ENCODE data around the gene TDRD9. TPM values are rescaled to one million over a fixed set of nuclear protein-coding genes. Genes with fewer than 3 reads are reported as not detected.

The TDRD9 gene
- polyA plus RNA-seq, 1 donor from 2014 or later: 15.9 TPM

DNA sequence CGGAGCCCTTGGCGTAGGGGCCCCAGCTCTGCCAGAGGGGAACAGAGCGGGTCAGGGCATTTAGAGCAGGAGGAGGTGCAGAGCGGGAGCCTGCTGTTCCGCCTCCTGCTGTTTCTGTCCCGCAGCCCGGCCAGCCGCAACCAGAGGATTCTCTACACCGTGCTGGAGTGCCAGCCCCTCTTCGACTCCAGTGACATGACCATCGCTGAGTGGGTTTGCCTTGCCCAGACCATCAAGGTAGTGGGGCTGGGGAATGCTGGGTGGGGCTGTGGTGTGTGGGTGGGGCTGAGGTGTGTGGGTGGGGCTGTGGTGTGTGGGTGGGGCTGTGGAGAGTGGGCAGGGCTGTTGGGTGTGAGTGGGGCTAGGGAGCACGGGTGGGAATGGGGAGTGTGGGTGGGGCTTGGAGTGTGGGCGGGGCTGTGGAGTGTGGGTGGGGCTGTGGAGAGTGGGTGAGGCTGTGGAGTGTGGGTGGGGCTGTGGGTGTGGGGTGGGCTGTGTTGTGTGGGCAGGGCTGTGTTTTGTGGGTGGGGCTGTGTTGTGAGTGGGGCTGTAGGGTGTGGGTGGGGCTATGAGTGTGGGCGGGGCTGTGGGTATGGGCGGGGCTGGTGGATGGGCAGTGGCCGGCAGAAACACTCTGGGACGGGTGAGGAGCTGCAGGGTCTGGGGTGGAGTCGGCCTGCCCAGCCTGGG is 165.3 kb downstream of the TDRD9 start:
- Histone ChIP-seq H3K9ac (ENCODE audit: low read length) (no peak overlapping the region), H3K4me3 (ENCODE audit: low read length) (no peak overlapping the region), H3K9me2 (ENCODE audit: insufficient read depth, low read length) (no peaks in the 10 kb centered on the region), H4K20me1 (ENCODE audit: insufficient read depth) (no peaks in the 10 kb centered on the region), H3K27me3 (ENCODE audit: insufficient read depth, low read depth, low read length) (no peaks in the 10 kb centered on the region), H3K79me2 (replicated peaks; ENCODE audit: insufficient read depth, low read length) (no peaks in the 10 kb centered on the region), H3K9me3 (ENCODE audit: low read length) (no peaks in the 10 kb centered on the region), H3K36me3 (ENCODE audit: insufficient read depth, low read length) (no peaks in the 10 kb centered on the region), H3F3A (ENCODE audit: insufficient read depth, low read length, poor library complexity, severe bottlenecking) (no peaks in the 10 kb centered on the region), H3K4me2 (ENCODE audit: low read length) (no peak overlapping the region), H3K27ac (ENCODE audit: low read length) (no peak overlapping the region), H2AFZ (ENCODE audit: low read depth, low read length) (no peak overlapping the region)
- TF ChIP-seq MXI1 (conservative IDR thresholded peaks at IDR 0.05; ENCODE audit: poor library complexity, severe bottlenecking) (no peak), SMC3 (conservative IDR thresholded peaks at IDR 0.05; ENCODE audit: poor library complexity) (no peak), TAF1 (IDR thresholded peaks at IDR 0.05; ENCODE audit: low read depth) (no peak), POLR2AphosphoS5 (IDR thresholded peaks at IDR 0.05) (no peak), RAD21 (conservative IDR thresholded peaks at IDR 0.05) (no peak), EZH2 (IDR thresholded peaks at IDR 0.05; ENCODE audit: borderline replicate concordance, insufficient read depth, low read length, poor library complexity, severe bottlenecking) (no peak), EP300 (conservative IDR thresholded peaks at IDR 0.05; ENCODE audit: poor library complexity, severe bottlenecking) (no peak), CTCF (IDR thresholded peaks at IDR 0.05; ENCODE audit: poor library complexity, severe bottlenecking) (no peak)
- TF ChIP-seq, protein P1, sequence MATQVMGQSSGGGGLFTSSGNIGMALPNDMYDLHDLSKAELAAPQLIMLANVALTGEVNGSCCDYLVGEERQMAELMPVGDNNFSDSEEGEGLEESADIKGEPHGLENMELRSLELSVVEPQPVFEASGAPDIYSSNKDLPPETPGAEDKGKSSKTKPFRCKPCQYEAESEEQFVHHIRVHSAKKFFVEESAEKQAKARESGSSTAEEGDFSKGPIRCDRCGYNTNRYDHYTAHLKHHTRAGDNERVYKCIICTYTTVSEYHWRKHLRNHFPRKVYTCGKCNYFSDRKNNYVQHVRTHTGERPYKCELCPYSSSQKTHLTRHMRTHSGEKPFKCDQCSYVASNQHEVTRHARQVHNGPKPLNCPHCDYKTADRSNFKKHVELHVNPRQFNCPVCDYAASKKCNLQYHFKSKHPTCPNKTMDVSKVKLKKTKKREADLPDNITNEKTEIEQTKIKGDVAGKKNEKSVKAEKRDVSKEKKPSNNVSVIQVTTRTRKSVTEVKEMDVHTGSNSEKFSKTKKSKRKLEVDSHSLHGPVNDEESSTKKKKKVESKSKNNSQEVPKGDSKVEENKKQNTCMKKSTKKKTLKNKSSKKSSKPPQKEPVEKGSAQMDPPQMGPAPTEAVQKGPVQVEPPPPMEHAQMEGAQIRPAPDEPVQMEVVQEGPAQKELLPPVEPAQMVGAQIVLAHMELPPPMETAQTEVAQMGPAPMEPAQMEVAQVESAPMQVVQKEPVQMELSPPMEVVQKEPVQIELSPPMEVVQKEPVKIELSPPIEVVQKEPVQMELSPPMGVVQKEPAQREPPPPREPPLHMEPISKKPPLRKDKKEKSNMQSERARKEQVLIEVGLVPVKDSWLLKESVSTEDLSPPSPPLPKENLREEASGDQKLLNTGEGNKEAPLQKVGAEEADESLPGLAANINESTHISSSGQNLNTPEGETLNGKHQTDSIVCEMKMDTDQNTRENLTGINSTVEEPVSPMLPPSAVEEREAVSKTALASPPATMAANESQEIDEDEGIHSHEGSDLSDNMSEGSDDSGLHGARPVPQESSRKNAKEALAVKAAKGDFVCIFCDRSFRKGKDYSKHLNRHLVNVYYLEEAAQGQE (IDR thresholded peaks at IDR 0.05; ENCODE audit: borderline replicate concordance): no peak

- Histone ChIP-seq H2AFZ (ENCODE audit: low read depth, low read length) (no peak overlapping the region), H3K36me3 (ENCODE audit: insufficient read depth, low read length) (no peaks in the 10 kb centered on the region), H3K4me3 (ENCODE audit: low read length) (no peak overlapping the region), H3K9me3 (ENCODE audit: low read length) (no peaks in the 10 kb centered on the region), H3K27me3 (ENCODE audit: insufficient read depth, low read depth, low read length) (no peaks in the 10 kb centered on the region), H3K9me2 (ENCODE audit: insufficient read depth, low read length) (no peaks in the 10 kb centered on the region), H3K27ac (ENCODE audit: low read length) (no peak overlapping the region), H3K79me2 (replicated peaks; ENCODE audit: insufficient read depth, low read length) (no peaks in the 10 kb centered on the region), H3K4me2 (ENCODE audit: low read length) (no peak overlapping the region), H3K9ac (ENCODE audit: low read length) (no peak overlapping the region), H3F3A (ENCODE audit: insufficient read depth, low read length, poor library complexity, severe bottlenecking) (no peaks in the 10 kb centered on the region), H4K20me1 (ENCODE audit: insufficient read depth) (no peaks in the 10 kb centered on the region)
- TF ChIP-seq, protein P1 (IDR thresholded peaks at IDR 0.05; ENCODE audit: borderline replicate concordance): no peak
Measured at GRCh38 chr14:104094056-104094708, 165.9 kb downstream of the TDRD9 start.

All from neural cell (in vitro differentiated cells).